GM23248 (cell line): ENCODE results near the gene TTLL9.

Experiments used
- EZH2 ChIP-seq: fragments of 200-600 bp; sonication (generic); IDR thresholded peaks from 2 replicates; pipeline ENCODE4 v1.6.1; 2018; ENCODE audit warnings: antibody characterized with exemption, mild to moderate bottlenecking; ENCODE audit not compliant: insufficient read depth, poor library complexity, severe bottlenecking
- EZH2phosphoT487 ChIP-seq: fragments of 200-600 bp; sonication (generic); IDR thresholded peaks from 2 replicates; pipeline ENCODE4 v1.6.1; 2018; ENCODE audit warnings: antibody characterized with exemption, moderate library complexity, mild to moderate bottlenecking, low read depth; ENCODE audit not compliant: insufficient read depth

- no peak for TF ChIP-seq EZH2
- no peak for TF ChIP-seq EZH2phosphoT487
These were observed 39.0 kb downstream of the TTLL9 start for GRCh38 chr20:31909253-31910070.
